ENCODE results near the gene CCDC88C.

Gene CCDC88C

DNA sequence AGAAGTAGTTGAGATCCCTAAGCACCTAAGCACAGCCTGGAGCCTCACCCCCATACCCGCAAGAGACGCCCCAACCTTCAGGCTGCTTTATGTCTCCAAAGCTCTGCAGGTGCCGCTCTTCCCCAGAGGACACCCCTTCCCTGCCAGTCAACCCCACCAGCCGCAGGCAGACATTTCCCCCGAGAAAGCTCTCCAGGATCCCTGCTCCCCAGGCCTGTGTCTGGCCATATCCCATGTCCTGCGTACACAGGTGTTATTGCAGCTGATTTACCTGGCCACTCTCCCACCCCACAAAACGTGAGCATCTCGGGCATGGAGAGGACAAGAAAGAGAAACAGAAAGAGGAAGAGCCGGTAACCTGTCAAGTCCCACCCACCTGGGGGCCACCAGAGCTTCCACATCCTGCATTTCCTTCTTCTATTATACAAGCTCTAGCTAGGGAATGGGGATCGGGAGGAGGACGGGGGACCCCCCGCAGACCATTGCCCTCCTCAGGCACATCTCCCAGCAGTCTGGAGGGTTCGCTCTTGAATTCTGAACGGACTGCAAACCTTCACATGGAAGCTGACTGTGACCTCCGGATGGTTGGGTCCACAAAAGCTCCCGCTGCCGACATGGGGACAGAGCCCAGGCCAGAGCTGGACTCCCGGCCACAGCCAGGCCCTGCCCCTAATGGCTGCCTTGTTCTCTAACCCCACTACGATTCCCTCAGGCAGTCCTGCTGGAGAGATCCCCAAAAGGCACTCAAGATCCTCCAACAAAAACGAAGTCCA is 17.6 kb downstream of the CCDC88C start:
- Mint-ChIP-seq H3K4me1 (peaks cover 89% of the 10 kb centered on the region), H3K27me3 (no peaks in the 10 kb centered on the region), H3K9me3 (no peaks in the 10 kb centered on the region), H3K27ac (ENCODE audit: low read depth) (peak overlapping the region; percentile 99), H3K36me3 (ENCODE audit: insufficient read depth) (peaks cover 28% of the 10 kb centered on the region), H3K4me3 (peak overlapping the region; percentile 99)
- ATAC-seq (replicated peaks; ENCODE audit: extremely low read depth, poor library complexity, severe bottlenecking) (peak; percentile 7), DNase-seq (ENCODE audit: low spot score in 2 of 2) (no peak)

- DNase-seq (ENCODE audit: low spot score in 2 of 2), result no peak
- no peaks in the 10 kb centered on the region for H3K27me3 Mint-ChIP-seq
- peaks cover 19% of the 10 kb centered on the region for H3K36me3 Mint-ChIP-seq (ENCODE audit: insufficient read depth)
- H3K4me3 Mint-ChIP-seq, result peak overlapping the region; percentile 99
- peaks cover 90% of the 10 kb centered on the region for H3K4me1 Mint-ChIP-seq
- H3K9me3 Mint-ChIP-seq, result no peaks in the 10 kb centered on the region
- H3K27ac Mint-ChIP-seq (ENCODE audit: low read depth), result peak overlapping the region; percentile 99
- no peak for ATAC-seq (replicated peaks; ENCODE audit: extremely low read depth, poor library complexity, severe bottlenecking)
Measured at GRCh38 chr14:91398707-91399106, 18.9 kb downstream of the CCDC88C start.

DNA sequence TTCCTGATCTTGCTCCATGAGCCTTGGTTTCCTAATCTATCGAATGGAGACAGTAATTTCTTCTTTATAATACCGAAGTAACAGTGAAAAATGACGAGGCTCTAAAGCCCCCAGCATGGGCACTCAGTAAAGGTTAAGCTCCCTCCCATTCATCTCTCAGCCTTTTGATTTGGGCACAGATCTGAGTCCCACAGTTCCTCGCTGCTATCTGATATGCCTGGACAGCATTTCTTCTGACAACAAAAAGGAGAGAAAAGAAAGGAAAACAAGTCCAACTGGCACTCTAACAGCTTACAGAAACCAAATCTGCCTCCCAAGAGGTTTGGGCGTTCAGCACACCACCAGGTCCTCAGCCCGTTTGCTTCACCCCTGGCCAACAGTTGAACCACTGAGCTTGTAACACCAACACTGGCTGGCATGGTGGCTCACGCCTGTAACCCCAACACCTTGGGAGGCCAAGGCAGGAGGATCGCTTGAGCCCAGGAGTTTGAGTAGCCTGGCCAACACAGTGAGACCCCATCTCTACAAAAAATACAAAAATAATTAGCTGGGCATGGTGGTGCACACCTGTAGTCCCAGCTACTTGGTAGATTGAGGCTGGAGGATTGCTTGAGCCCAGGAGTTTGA is 19.5 kb downstream of the CCDC88C start:
- DNase-seq (ENCODE audit: low spot score in 2 of 2) (no peak), ATAC-seq (replicated peaks; ENCODE audit: extremely low read depth, poor library complexity, severe bottlenecking) (no peak)
- H3K27ac Mint-ChIP-seq (ENCODE audit: low read depth), result peak overlapping the region; percentile 99
- H3K36me3 Mint-ChIP-seq (ENCODE audit: insufficient read depth), result peaks cover 18% of the 10 kb centered on the region
- H3K4me3 Mint-ChIP-seq, result peak overlapping the region; percentile 99
- peaks cover 86% of the 10 kb centered on the region for H3K4me1 Mint-ChIP-seq
- no peaks in the 10 kb centered on the region for H3K27me3 Mint-ChIP-seq
- H3K9me3 Mint-ChIP-seq, result no peaks in the 10 kb centered on the region

- H3K4me1 Mint-ChIP-seq, result peaks cover 86% of the 10 kb centered on the region
- peak in 1 of 2 donors; percentile 48 for DNase-seq (ENCODE audit: low spot score in 2 of 2)
- H3K36me3 Mint-ChIP-seq (ENCODE audit: insufficient read depth), result peaks cover 17% of the 10 kb centered on the region
- no peaks in the 10 kb centered on the region for H3K27me3 Mint-ChIP-seq
- H3K9me3 Mint-ChIP-seq, result no peaks in the 10 kb centered on the region
- peak overlapping the region; percentile 99 for H3K4me3 Mint-ChIP-seq
- ATAC-seq (replicated peaks; ENCODE audit: extremely low read depth, poor library complexity, severe bottlenecking), result peak; percentile 61
- peak overlapping the region; percentile 99 for H3K27ac Mint-ChIP-seq (ENCODE audit: low read depth)
Measured at GRCh38 chr14:91396959-91397815, 20.4 kb downstream of the CCDC88C start.

DNA sequence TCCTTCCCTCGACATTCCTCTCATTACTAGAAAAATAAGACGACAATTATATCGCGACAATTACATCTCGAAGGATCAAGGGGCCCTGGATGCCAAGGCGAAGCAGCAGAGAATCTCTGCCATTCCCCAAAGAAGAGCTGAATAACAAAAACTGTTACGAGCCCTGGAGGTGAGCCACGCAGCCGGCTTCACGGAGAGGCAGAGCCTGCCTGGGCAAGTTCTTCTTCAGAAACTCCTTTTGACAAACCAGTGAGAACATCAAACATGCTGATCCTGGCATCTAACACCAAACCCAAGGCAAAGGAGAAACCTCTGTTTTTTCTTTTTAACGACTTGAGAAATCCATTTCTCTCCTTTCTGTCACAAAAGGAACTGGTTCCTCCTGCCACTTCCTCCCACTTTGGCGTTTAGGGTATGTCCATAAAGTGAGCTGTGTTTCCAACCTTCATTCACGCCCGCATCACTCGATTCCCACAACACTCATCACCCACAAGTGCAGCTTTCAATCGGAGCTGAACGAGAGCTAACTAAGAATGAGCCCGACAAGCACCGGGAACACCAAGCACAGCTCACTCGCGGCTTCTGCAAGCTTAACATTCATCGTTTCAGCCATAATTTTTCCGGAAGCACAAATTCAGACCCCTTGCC is 21.5 kb downstream of the CCDC88C start:
- ATAC-seq (replicated peaks; ENCODE audit: extremely low read depth, poor library complexity, severe bottlenecking) (no peak), DNase-seq (ENCODE audit: low spot score in 2 of 2) (no peak)
- Mint-ChIP-seq H3K27me3 (no peaks in the 10 kb centered on the region), H3K4me3 (peak overlapping the region; percentile 99), H3K36me3 (ENCODE audit: insufficient read depth) (peaks cover 18% of the 10 kb centered on the region), H3K9me3 (no peaks in the 10 kb centered on the region), H3K4me1 (peaks cover 87% of the 10 kb centered on the region), H3K27ac (ENCODE audit: low read depth) (peak overlapping the region; percentile 99)

- peaks cover 18% of the 10 kb centered on the region for H3K36me3 Mint-ChIP-seq (ENCODE audit: insufficient read depth)
Measured at GRCh38 chr14:91395466-91395865, 22.2 kb downstream of the CCDC88C start.

GRCh38 chr14:91394105-91395081 is 23.2 kb downstream of the CCDC88C start:
- ATAC-seq (replicated peaks; ENCODE audit: extremely low read depth, poor library complexity, severe bottlenecking) (no peak), DNase-seq (ENCODE audit: low spot score in 2 of 2) (no peak)
- no peaks in the 10 kb centered on the region for H3K9me3 Mint-ChIP-seq
- H3K36me3 Mint-ChIP-seq (ENCODE audit: insufficient read depth), result peaks cover 17% of the 10 kb centered on the region
- H3K4me1 Mint-ChIP-seq, result peaks cover 87% of the 10 kb centered on the region
- H3K4me3 Mint-ChIP-seq, result peak overlapping the region; percentile 99
- H3K27ac Mint-ChIP-seq (ENCODE audit: low read depth), result peak overlapping the region; percentile 99
- H3K27me3 Mint-ChIP-seq, result no peaks in the 10 kb centered on the region

More at GRCh38 chr14:91395466-91395865, 22.2 kb downstream of the CCDC88C start:
- H3K27me3 Mint-ChIP-seq, result no peaks in the 10 kb centered on the region
- peak overlapping the region; percentile 99 for H3K27ac Mint-ChIP-seq (ENCODE audit: low read depth)
- H3K4me1 Mint-ChIP-seq, result peaks cover 87% of the 10 kb centered on the region
- H3K9me3 Mint-ChIP-seq, result no peaks in the 10 kb centered on the region
- H3K4me3 Mint-ChIP-seq, result peak overlapping the region; percentile 99
- ATAC-seq (replicated peaks; ENCODE audit: extremely low read depth, poor library complexity, severe bottlenecking) (no peak), DNase-seq (ENCODE audit: low spot score in 2 of 2) (no peak)

DNA sequence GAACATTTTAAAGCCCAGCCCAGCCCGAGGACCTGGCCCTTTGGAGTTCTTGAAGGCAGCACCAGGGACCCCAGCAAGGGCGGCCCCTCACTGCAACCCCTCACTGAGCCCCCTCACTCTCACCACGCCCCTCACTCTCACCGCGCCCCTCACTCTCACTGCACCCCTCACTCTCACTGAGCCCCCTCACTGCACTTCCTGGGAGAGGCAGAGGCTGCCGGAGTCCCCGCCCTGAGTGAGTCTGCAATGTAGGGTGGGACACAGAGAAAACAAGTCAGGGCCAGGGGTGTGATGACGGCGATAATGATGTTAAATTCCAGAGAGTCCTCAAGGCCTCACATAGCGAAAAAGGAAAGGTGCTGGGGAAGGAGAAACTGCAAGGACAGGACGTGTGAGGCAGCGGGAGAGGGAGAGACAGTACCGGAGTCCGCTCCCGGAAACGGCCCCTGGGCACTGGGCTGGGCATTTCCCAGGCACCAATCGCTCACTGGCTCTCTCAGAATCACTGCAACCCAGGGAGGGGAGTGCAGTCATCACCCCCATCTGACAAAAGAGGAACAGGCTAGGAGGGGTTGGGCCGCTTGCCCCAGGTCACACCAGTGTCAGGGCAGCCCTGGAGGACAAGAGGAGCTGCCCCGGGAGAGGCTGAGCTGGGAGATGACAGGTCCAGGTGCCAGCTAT is 24.9 kb downstream of the CCDC88C start:
- ATAC-seq (replicated peaks; ENCODE audit: extremely low read depth, poor library complexity, severe bottlenecking), result no peak
- peak overlapping the region; percentile 99 for H3K4me3 Mint-ChIP-seq
- DNase-seq (ENCODE audit: low spot score in 2 of 2), result no peak
- peaks cover 24% of the 10 kb centered on the region for H3K36me3 Mint-ChIP-seq (ENCODE audit: insufficient read depth)
- H3K9me3 Mint-ChIP-seq, result no peaks in the 10 kb centered on the region
- H3K4me1 Mint-ChIP-seq, result peaks cover 90% of the 10 kb centered on the region
- no peaks in the 10 kb centered on the region for H3K27me3 Mint-ChIP-seq
- peak overlapping the region; percentile 88 for H3K27ac Mint-ChIP-seq (ENCODE audit: low read depth)

- H3K9me3 Mint-ChIP-seq, result no peaks in the 10 kb centered on the region
- peaks cover 20% of the 10 kb centered on the region for H3K36me3 Mint-ChIP-seq (ENCODE audit: insufficient read depth)
- peak; percentile 74 for ATAC-seq (replicated peaks; ENCODE audit: extremely low read depth, poor library complexity, severe bottlenecking)
- H3K4me3 Mint-ChIP-seq, result peak overlapping the region; percentile 99
- no peaks in the 10 kb centered on the region for H3K27me3 Mint-ChIP-seq
- H3K4me1 Mint-ChIP-seq, result peaks cover 74% of the 10 kb centered on the region
- H3K27ac Mint-ChIP-seq (ENCODE audit: low read depth), result peak overlapping the region; percentile 87
- DNase-seq (ENCODE audit: low spot score in 2 of 2), result no peak
Measured at GRCh38 chr14:91390165-91390778, 27.3 kb downstream of the CCDC88C start.

DNA sequence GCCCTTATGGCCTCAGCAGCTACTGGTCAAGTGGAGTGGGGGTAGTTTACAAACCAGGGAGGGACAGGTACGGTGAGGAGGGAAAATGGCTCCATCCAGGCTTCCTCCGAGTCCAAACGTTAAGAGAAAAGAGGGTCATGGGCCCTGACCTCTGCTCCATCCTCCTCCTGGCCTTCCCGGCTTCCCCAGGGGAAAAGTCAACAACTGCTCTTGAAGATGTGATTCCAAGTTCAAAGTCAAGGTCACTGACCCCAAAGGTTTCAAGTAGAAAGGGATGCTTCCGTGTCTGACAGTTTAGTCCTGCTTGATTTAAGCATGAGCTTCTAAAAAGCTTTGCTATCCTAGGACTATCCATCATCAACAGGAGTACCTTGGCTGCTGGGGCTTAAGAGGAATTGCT is 28.5 kb downstream of the CCDC88C start:
- Mint-ChIP-seq H3K36me3 (ENCODE audit: insufficient read depth) (peaks cover 21% of the 10 kb centered on the region), H3K4me3 (peak overlapping the region; percentile 73), H3K4me1 (peaks cover 74% of the 10 kb centered on the region), H3K27me3 (no peaks in the 10 kb centered on the region), H3K9me3 (no peaks in the 10 kb centered on the region), H3K27ac (ENCODE audit: low read depth) (peak overlapping the region; percentile 87)
- ATAC-seq (replicated peaks; ENCODE audit: extremely low read depth, poor library complexity, severe bottlenecking) (no peak), DNase-seq (ENCODE audit: low spot score in 2 of 2) (no peak)
